Esophagus squamous epithelium (tissue), 5 donors: ENCODE measurements around the gene TKFC. TPM values are rescaled to one million over a fixed set of nuclear protein-coding genes. Genes with fewer than 3 reads are reported as not detected.

Experiments used
- DNase-seq: peaks from one replicate; lab custom pipeline; 2025; lab: John Stamatoyannopoulos, UW
- H3K27ac ChIP-seq, 4 donors: fragments of 200-600 bp; sonication (generic); one replicate each; pipeline ENCODE4 v1.5.1; 2016 to 2019; ENCODE audit warnings: mild to moderate bottlenecking in 1 of 4
- H3K27me3 ChIP-seq, 4 donors: fragments of 200-600 bp; sonication (generic); 1 replicate in 3 of 4; 2 replicates in 1 of 4; pipeline versions ENCODE4 v1.5.1 to v1.6.0; 2017 to 2021; ENCODE audit warnings: antibody characterized with exemption in 1 of 4
- H3K36me3 ChIP-seq, 3 donors: fragments of 200-600 bp; sonication (generic); one replicate each; pipeline ENCODE4 v1.5.1; 2016 to 2019
- H3K4me1 ChIP-seq, 3 donors: fragments of 200-600 bp; sonication (generic); one replicate each; pipeline ENCODE4 v1.5.1; 2017 to 2019
- H3K4me3 ChIP-seq, 4 donors: fragments of 200-600 bp; sonication (generic); 1 replicate in 3 of 4; 2 replicates in 1 of 4; pipeline ENCODE4 v1.5.1; 2016 to 2019; ENCODE audit warnings: mild to moderate bottlenecking in 2 of 4, moderate library complexity in 1 of 4
- H3K9me3 ChIP-seq, 3 donors: fragments of 200-600 bp; sonication (generic); one replicate each; pipeline ENCODE4 v1.5.1; 2016 to 2019
- POLR2A ChIP-seq, 4 donors: fragments of 450-650 bp; IDR thresholded peaks; one replicate each; pipeline ENCODE4 v1.6.1; 2017; ENCODE audit warnings: antibody characterized with exemption in 4 of 4, mild to moderate bottlenecking in 4 of 4, moderate library complexity in 3 of 4
- WGBS, 2 donors: methylation state at CpG; one replicate each; pipeline ENCODE4 v1.1.5; 2018; 5-methylcytosine and 5-hydroxymethylcytosine counted together
- intact Hi-C: fragments of 100-400 bp; cut with DNase I; formaldehyde crosslinking; loops from one replicate; pipeline ENCODE4 v1.15.0; 2022
- total RNA-seq, 4 donors: library from RNA; depleted of rRNA; stranded (reverse); fragments of >200 nt; gene quantifications; one replicate each; pipeline ENCODE4 v1.1.0, GENCODE V29; 2016
- TF ChIP-seq, protein P1 (sequence below), 6 experiments: fragments of 450-650 bp in 4 of 6; fragments of 200-600 bp in 2 of 6; sonication (generic) in 2 of 6; IDR thresholded peaks; one replicate each; pipeline ENCODE4 v1.5.1; 2016 to 2019; ENCODE audit warnings: antibody characterized with exemption in 6 of 6, mild to moderate bottlenecking in 4 of 6, moderate library complexity in 4 of 6
- donor health status: DM: yes; HTN: yes; CAD: no.

The TKFC gene
- total RNA-seq, 4 donors from 2014 or later = 19.8 to 29.2 (median 26.4) TPM

DNA sequence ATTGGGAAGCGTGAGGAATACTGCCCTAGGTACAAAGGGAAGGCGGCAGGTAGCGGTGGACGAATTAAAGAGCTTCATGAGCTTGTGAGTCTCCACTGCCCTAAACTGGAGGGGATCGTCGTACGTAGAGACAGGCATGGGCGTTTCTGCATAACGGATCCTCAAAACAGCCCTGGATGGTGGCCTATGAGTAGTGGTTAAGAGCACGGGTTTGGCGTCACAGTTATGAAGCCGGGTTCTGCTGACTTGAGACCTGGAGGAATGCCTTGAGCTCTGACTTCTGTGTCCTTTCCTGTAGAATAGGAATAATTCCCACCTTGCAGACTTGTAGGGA lies 29.5 kb downstream of the TKFC start:
- intact Hi-C loops = no loop called here
- 2% methylated on average over 11 to 12 of the region's 12 CpGs for WGBS, 2 donors
- no peaks in the 10 kb centered on the region for H3K9me3 ChIP-seq
- no peaks in the 10 kb centered on the region for H3K27me3 ChIP-seq
- DNase-seq = no peak
- H3K4me3 ChIP-seq = peak overlapping the region; percentile 53 to 94 (median 75)
- peak overlapping the region; percentile 91 to 99 (median 98) for H3K27ac ChIP-seq
- H3K36me3 ChIP-seq = peaks cover 5 to 38% (median 34%) of the 10 kb centered on the region in 3 donors
- peaks cover 14 to 62% (median 31%) of the 10 kb centered on the region in 3 donors for H3K4me1 ChIP-seq
- TF ChIP-seq POLR2A (IDR thresholded peaks at IDR 0.05) = no peak
- TF ChIP-seq, protein P1, sequence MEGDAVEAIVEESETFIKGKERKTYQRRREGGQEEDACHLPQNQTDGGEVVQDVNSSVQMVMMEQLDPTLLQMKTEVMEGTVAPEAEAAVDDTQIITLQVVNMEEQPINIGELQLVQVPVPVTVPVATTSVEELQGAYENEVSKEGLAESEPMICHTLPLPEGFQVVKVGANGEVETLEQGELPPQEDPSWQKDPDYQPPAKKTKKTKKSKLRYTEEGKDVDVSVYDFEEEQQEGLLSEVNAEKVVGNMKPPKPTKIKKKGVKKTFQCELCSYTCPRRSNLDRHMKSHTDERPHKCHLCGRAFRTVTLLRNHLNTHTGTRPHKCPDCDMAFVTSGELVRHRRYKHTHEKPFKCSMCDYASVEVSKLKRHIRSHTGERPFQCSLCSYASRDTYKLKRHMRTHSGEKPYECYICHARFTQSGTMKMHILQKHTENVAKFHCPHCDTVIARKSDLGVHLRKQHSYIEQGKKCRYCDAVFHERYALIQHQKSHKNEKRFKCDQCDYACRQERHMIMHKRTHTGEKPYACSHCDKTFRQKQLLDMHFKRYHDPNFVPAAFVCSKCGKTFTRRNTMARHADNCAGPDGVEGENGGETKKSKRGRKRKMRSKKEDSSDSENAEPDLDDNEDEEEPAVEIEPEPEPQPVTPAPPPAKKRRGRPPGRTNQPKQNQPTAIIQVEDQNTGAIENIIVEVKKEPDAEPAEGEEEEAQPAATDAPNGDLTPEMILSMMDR (IDR thresholded peaks at IDR 0.05) = no peak

DNA sequence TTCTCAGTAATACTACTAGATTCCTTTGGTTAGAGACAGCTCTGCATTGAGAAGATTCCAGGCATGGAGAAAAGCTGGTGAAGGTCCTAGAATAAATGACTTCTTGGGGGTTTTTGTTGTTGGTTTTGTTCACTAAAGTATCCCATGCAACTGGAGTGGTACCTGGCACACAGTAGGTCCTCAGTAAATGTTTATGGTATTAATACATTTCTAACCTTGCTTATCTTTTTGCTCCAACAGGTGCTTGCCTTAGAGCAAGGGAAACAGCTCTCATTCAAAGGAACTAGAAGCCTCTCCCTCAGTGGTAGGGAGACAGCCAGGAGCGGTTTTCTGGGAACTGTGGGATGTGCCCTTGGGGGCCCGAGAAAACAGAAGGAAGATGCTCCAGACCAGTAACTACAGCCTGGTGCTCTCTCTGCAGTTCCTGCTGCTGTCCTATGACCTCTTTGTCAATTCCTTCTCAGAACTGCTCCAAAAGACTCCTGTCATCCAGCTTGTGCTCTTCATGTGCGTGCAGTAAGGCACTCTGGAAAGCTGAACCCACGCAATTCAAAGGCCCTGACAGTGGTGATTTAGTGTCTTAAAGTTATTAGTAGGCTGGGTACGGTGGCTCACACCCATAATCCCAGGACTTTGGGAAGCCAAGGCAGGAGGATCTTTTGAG lies 31.1 kb downstream of the TKFC start:
- no peak for TF ChIP-seq POLR2A (IDR thresholded peaks at IDR 0.05)
- TF ChIP-seq, protein P1 (IDR thresholded peaks at IDR 0.05) = no peak
- Histone ChIP-seq H3K9me3 (no peaks in the 10 kb centered on the region), H3K27me3 (no peaks in the 10 kb centered on the region), H3K36me3 (peaks cover 5 to 55% (median 49%) of the 10 kb centered on the region in 3 donors), H3K27ac (no peak overlapping the region), H3K4me1 (peaks cover 14 to 72% (median 39%) of the 10 kb centered on the region in 3 donors), H3K4me3 (no peak overlapping the region)
- no peak for DNase-seq
- WGBS, 2 donors = 81 to 92% methylated on average over 2 to 3 of the region's 5 CpGs
- intact Hi-C loops = no loop called here

DNA sequence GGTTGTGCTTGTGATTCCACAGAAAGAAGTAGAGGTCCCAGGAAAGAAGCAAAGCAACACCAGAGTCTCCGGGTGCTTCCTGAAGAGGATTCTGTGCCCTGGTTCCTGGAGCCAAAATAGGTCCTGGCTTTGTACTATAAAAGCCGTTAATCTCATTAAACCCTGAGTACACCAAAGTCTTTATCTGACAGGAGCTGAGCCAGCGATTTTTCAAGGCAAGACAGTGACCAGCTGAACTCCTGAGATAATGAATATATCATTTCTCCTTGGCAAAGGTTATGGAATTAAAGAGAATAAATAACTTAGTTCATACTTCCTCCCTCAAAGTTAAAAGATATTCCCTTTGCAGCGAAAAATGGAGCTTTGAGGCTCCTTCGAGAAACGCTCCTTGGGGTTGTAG lies 34.4 kb downstream of the TKFC start:
- intact Hi-C loops = no loop called here
- Histone ChIP-seq H3K9me3 (no peaks in the 10 kb centered on the region), H3K4me1 (peaks cover 18 to 78% (median 43%) of the 10 kb centered on the region in 3 donors), H3K36me3 (peaks cover 5 to 65% (median 50%) of the 10 kb centered on the region in 3 donors), H3K27me3 (no peaks in the 10 kb centered on the region), H3K27ac (no peak overlapping the region), H3K4me3 (no peak overlapping the region)
- DNase-seq = no peak
- TF ChIP-seq, protein P1 (IDR thresholded peaks at IDR 0.05) = no peak
- no peak for TF ChIP-seq POLR2A (IDR thresholded peaks at IDR 0.05)
- 56 to 68% methylated on average over 6 of the region's 6 CpGs for WGBS, 2 donors

DNA sequence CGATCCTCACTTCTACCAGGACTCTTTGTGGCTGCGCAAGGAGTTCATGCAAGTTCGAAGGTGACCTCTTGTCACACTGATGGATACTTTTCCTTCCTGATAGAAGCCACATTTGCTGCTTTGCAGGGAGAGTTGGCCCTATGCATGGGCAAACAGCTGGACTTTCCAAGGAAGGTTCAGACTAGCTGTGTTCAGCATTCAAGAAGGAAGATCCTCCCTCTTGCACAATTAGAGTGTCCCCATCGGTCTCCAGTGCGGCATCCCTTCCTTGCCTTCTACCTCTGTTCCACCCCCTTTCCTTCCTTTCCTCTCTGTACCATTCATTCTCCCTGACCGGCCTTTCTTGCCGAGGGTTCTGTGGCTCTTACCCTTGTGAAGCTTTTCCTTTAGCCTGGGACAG lies 35.6 kb downstream of the TKFC start:
- 89% methylated on average over 7 of the region's 7 CpGs for WGBS, 2 donors
- peak overlapping the region; percentile 1 to 79 (median 76) for H3K27ac ChIP-seq
- no peak for TF ChIP-seq POLR2A (IDR thresholded peaks at IDR 0.05)
- TF ChIP-seq, protein P1 (IDR thresholded peaks at IDR 0.05) = no peak
- H3K4me1 ChIP-seq = peaks cover 10 to 66% (median 32%) of the 10 kb centered on the region in 3 donors
- no peaks in the 10 kb centered on the region for H3K27me3 ChIP-seq
- no peak for DNase-seq
- intact Hi-C loops = no loop called here
- no peaks in the 10 kb centered on the region for H3K9me3 ChIP-seq
- peaks cover 5 to 65% (median 50%) of the 10 kb centered on the region in 3 donors for H3K36me3 ChIP-seq
- no peak overlapping the region for H3K4me3 ChIP-seq
